ENCODE results near the gene TMOD3. TPM values are rescaled to one million over a fixed set of nuclear protein-coding genes. Genes with fewer than 3 reads are reported as not detected.

The TMOD3 gene
- total and polyA plus RNA-seq, 2 experiments from 2014 or later, result 27.2 to 38.3 TPM

GRCh38 chr15:51828621-51829375 lies 655 bp upstream of the TMOD3 start:
- Histone ChIP-seq H3K9me3 (ENCODE audit: low read depth) (no peaks in the 10 kb centered on the region), H3K4me2 (peak overlapping the region; percentile 50), H3K4me1 (ENCODE audit: insufficient read depth) (no peaks in the 10 kb centered on the region), H3K79me2 (peaks cover 39% of the 10 kb centered on the region), H3K27ac (peak overlapping the region; percentile 97), H3K36me3 (replicated peaks; ENCODE audit: insufficient read depth, low read depth) (no peaks in the 10 kb centered on the region), H4K20me1 (ENCODE audit: insufficient read depth, poor library complexity, severe bottlenecking) (peaks cover 25% of the 10 kb centered on the region), H3K4me3 (no peak overlapping the region), H2AFZ (no peak overlapping the region), H3K27me3 (no peaks in the 10 kb centered on the region), H3K9me2 (replicated peaks; ENCODE audit: insufficient read depth) (no peaks in the 10 kb centered on the region)
- TF ChIP-seq CTCF (IDR thresholded peaks at IDR 0.05; ENCODE audit: poor library complexity), result no peak
- TF ChIP-seq EZH2phosphoT487 (IDR thresholded peaks at IDR 0.05; ENCODE audit: low read depth, severe bottlenecking, unreplicated experiment), result no peak
- TF ChIP-seq EZH2 (IDR thresholded peaks at IDR 0.05; ENCODE audit: borderline replicate concordance), result no peak
- no peak for DNase-seq (ENCODE audit: low spot score)
- 79% methylated on average over 9 of the region's 9 CpGs for WGBS (ENCODE audit: low lambda C conversion rate, missing lambda C conversion rate)

GRCh38 chr15:51830276-51830806 lies 888 bp downstream of the TMOD3 start:
- H4K20me1 ChIP-seq (ENCODE audit: insufficient read depth, poor library complexity, severe bottlenecking), result peaks cover 29% of the 10 kb centered on the region
- H3K9me2 ChIP-seq (replicated peaks; ENCODE audit: insufficient read depth), result no peaks in the 10 kb centered on the region
- WGBS (ENCODE audit: low lambda C conversion rate, missing lambda C conversion rate), result 4% methylated on average over 8 of the region's 8 CpGs
- H2AFZ ChIP-seq, result peak overlapping the region; percentile 80
- peak overlapping the region; percentile 81 for H3K4me3 ChIP-seq
- H3K27ac ChIP-seq, result peak overlapping the region; percentile 97
- H3K79me2 ChIP-seq, result peaks cover 54% of the 10 kb centered on the region
- TF ChIP-seq EZH2 (IDR thresholded peaks at IDR 0.05; ENCODE audit: borderline replicate concordance), result no peak
- TF ChIP-seq CTCF (IDR thresholded peaks at IDR 0.05; ENCODE audit: poor library complexity), result no peak
- TF ChIP-seq EZH2phosphoT487 (IDR thresholded peaks at IDR 0.05; ENCODE audit: low read depth, severe bottlenecking, unreplicated experiment), result no peak
- no peaks in the 10 kb centered on the region for H3K27me3 ChIP-seq
- peak overlapping the region; percentile 73 for H3K4me2 ChIP-seq
- H3K36me3 ChIP-seq (replicated peaks; ENCODE audit: insufficient read depth, low read depth), result no peaks in the 10 kb centered on the region
- H3K9me3 ChIP-seq (ENCODE audit: low read depth), result no peaks in the 10 kb centered on the region
- no peaks in the 10 kb centered on the region for H3K4me1 ChIP-seq (ENCODE audit: insufficient read depth)
- DNase-seq (ENCODE audit: low spot score), result no peak

- Histone ChIP-seq H3K27ac (no peak overlapping the region), H2AFZ (no peak overlapping the region), H3K9me2 (replicated peaks; ENCODE audit: insufficient read depth) (no peaks in the 10 kb centered on the region), H4K20me1 (ENCODE audit: insufficient read depth, poor library complexity, severe bottlenecking) (peaks cover 43% of the 10 kb centered on the region), H3K4me3 (no peak overlapping the region), H3K4me1 (ENCODE audit: insufficient read depth) (peaks cover 6% of the 10 kb centered on the region), H3K4me2 (no peak overlapping the region), H3K9me3 (ENCODE audit: low read depth) (no peaks in the 10 kb centered on the region), H3K27me3 (no peaks in the 10 kb centered on the region), H3K79me2 (peaks cover 89% of the 10 kb centered on the region), H3K36me3 (replicated peaks; ENCODE audit: insufficient read depth, low read depth) (no peaks in the 10 kb centered on the region)
- no peak for TF ChIP-seq EZH2phosphoT487 (IDR thresholded peaks at IDR 0.05; ENCODE audit: low read depth, severe bottlenecking, unreplicated experiment)
- TF ChIP-seq EZH2 (IDR thresholded peaks at IDR 0.05; ENCODE audit: borderline replicate concordance), result no peak
- no peak for TF ChIP-seq CTCF (IDR thresholded peaks at IDR 0.05; ENCODE audit: poor library complexity)
- no peak for DNase-seq (ENCODE audit: low spot score)
- WGBS (ENCODE audit: low lambda C conversion rate, missing lambda C conversion rate), result 88% methylated on average over 1 of the region's 1 CpG
These were observed 4.3 kb downstream of the TMOD3 start for GRCh38 chr15:51833772-51834171.
